ENCODE measurements around the gene MYRF.

MYRF gene

DNA sequence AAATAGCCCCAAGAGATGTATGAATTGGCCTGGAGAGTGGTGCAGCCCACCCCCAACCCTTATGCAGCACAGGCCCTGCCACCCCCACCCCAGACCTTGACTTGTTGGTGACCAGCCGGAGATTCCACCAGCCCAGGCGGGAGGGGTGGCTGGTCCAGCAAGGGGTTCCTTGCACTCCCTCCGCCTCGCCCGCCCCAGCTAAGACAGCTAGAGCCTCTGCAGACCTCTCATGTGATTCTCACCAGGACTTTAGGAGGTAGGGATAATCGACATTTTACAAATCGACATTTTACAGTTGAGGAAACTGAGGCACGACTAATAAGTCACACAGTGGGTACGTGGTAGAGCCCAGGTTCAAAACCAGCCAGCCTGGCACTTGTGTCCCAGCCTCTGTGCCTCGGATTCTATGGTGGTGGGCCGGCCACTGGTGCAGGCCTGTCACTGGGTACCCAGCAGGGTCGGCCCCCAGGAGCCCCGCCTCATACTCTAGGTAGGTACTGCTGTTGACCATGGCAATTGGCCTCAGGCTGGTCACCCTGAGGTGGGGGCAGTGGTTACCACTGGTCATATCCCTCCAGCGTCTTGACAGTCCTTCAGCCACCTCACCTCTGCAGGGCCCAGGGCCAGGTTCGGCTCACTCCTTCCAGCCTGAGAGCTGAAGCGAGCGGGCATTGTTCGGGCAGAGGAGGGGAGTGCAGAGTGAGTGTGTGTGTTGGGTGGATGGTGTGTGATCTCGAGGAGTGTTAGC, 35.0 kb upstream of the MYRF start:
- no peak for DNase-seq
- in situ Hi-C loops (cut with MboI; ENCODE audit: low pct_unique_long_range_greater_than_20kb, low sequenced_read_pairs): no loop called here

- no peak for DNase-seq
- in situ Hi-C loops (cut with MboI; ENCODE audit: low pct_unique_long_range_greater_than_20kb, low sequenced_read_pairs): no loop called here
Measured at GRCh38 chr11:61718046-61718531, 34.3 kb upstream of the MYRF start.

DNA sequence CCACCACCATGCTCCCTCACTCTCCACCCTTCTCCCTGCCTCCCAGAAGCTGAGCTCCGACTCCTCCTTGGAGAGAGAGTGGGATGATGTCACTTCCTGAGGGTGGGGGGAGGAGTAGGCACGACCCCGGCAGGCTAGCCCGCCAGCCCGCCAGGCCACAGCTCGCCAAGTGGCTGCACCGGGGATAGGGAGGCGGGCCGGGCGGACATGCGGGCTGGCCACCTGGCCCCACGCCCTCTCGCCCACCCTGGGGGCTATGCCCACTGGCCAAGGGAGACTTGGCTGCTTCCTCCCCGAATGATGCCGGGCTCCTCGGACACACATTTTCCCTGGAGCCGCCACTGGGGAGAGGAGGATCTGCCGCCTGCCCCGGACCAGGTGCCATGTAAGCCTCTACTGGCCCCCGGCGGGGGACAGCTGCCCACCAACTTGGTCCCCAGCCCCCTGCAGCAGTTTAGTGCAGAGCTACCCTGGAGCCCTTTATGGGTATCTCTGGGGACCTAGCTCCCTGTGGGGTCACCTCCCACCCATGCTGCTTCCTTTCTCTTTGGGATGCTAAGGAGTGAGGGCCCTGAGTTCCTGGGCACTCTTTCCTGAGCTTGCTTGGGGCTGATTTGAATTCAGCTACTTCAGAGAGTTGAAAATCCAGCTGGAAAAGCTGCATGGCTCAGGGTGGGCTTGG, 33.7 kb upstream of the MYRF start:
- in situ Hi-C loops (cut with MboI; ENCODE audit: low pct_unique_long_range_greater_than_20kb, low sequenced_read_pairs): no loop called here
- no peak for DNase-seq

GRCh38 chr11:61719978-61720377, 32.5 kb upstream of the MYRF start:
- no peak for DNase-seq
- in situ Hi-C loops (cut with MboI; ENCODE audit: low pct_unique_long_range_greater_than_20kb, low sequenced_read_pairs): no loop called here

DNA sequence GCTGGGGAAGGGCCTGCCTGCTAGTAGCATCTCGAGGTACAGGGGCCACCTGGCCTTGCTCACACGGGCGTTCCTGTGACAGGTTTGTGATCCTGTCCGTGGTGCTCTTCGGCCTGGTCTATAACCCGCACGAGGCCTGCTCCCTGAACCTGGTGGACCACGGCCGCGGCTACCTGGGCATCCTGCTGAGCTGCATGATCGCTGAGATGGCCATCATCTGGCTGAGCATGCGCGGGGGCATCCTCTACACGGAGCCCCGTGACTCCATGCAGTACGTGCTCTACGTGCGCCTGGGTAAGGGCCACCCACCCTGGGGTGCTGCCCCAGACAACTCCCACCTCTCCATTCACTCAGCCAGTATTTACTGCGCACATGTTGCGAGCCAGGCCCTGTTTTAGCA, 31.8 kb upstream of the MYRF start:
- in situ Hi-C loops (cut with MboI; ENCODE audit: low pct_unique_long_range_greater_than_20kb, low sequenced_read_pairs): no loop called here

DNA sequence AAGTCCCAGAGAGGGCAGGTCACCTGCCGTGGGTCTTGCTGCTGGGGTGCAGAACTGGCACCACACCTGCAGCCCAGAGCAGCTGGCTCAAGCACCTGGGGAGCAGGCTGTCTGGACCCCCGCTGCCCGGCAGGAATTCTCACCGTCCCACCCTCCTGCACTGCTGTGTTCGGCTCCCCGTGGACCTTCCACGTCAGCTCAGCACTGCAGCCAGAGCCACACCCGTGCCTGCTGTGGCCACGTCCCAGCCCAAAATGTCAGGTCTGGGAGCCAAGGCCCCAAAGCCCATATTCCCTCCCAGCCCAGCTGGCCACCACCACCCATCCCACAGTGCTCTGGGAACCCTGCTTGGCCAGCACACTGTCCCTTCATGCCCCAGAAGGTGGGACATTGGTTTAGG, 28.0 kb upstream of the MYRF start:
- in situ Hi-C loops (cut with MboI; ENCODE audit: low pct_unique_long_range_greater_than_20kb, low sequenced_read_pairs): no loop called here
- no peak for DNase-seq

More for the DNA sequence above, 31.8 kb upstream of the MYRF start:
- no peak for DNase-seq

DNA sequence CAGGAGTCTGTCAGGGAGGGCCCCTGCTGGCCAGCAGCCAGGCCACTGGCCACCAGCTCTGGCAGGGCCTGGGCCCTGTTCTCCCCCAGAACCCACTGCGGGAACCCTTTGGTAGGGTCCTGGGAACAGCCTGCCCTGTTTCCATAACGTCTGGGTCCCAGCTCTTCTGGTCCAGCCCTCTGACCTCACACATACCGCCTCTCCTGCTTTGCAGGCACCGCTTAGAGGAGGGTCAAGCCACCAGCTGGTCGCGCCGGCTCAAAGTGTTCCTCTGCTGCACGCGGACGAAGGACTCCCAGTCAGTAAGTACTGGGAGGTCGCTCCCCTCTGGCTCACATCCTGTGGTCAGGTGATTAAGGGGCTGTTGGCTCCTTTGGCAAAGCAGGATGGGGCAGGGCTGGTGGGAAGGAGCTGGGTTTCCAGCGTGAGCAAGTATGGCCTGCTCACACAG, 26.6 kb upstream of the MYRF start:
- DNase-seq: no peak
- in situ Hi-C loops (cut with MboI; ENCODE audit: low pct_unique_long_range_greater_than_20kb, low sequenced_read_pairs): no loop called here

DNA sequence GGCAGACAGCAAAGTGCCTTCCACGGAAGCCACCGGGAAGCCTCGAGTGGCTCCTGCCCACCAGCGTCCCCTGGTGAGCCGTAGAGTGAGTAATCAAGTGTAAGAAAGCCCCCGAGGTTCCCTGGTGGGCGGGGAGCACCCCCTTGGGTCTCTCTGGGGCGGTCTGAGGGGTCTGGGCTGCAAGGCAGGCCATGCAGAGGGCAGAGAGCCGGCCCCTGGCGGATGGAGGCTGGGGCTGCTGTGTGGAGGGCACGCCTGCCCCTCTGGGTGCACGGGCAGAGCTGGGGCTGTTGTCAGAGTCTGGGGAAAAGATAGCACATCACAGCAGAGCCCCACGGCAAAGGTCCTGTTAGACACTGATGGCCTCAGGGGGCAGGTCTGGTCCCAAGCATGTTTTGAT, 25.7 kb upstream of the MYRF start:
- no peak for DNase-seq
- in situ Hi-C loops (cut with MboI; ENCODE audit: low pct_unique_long_range_greater_than_20kb, low sequenced_read_pairs): no loop called here

DNA sequence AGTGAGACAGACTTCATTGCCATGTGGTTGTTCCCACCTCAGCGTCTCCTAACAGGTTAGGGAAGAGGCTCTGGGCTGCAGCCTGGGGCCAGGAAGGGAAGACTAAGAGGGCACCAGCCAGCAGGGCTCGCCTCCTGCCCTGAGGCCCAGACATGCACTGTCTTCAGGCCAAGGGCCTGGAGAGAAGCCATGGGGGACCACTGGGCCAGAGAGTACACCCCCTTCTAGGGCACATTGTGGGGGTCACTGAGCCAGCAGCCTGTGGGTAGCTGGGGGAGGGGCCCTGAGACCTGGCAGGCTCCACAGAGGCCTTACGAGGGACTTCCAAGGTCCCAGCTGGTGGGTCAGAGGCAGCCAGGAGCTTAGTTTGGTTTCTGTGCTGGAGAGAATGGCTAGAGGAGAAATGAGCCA, 25.0 kb upstream of the MYRF start:
- no peak for DNase-seq
- in situ Hi-C loops (cut with MboI; ENCODE audit: low pct_unique_long_range_greater_than_20kb, low sequenced_read_pairs): no loop called here

GRCh38 chr11:61728066-61728939, 24.1 kb upstream of the MYRF start:
- in situ Hi-C loops (cut with MboI; ENCODE audit: low pct_unique_long_range_greater_than_20kb, low sequenced_read_pairs): no loop called here

GRCh38 chr11:61728940-61729219, 23.6 kb upstream of the MYRF start:
- DNase-seq: no peak
- in situ Hi-C loops (cut with MboI; ENCODE audit: low pct_unique_long_range_greater_than_20kb, low sequenced_read_pairs): no loop called here

More at GRCh38 chr11:61728066-61728939, 24.1 kb upstream of the MYRF start:
- no peak for DNase-seq

DNA sequence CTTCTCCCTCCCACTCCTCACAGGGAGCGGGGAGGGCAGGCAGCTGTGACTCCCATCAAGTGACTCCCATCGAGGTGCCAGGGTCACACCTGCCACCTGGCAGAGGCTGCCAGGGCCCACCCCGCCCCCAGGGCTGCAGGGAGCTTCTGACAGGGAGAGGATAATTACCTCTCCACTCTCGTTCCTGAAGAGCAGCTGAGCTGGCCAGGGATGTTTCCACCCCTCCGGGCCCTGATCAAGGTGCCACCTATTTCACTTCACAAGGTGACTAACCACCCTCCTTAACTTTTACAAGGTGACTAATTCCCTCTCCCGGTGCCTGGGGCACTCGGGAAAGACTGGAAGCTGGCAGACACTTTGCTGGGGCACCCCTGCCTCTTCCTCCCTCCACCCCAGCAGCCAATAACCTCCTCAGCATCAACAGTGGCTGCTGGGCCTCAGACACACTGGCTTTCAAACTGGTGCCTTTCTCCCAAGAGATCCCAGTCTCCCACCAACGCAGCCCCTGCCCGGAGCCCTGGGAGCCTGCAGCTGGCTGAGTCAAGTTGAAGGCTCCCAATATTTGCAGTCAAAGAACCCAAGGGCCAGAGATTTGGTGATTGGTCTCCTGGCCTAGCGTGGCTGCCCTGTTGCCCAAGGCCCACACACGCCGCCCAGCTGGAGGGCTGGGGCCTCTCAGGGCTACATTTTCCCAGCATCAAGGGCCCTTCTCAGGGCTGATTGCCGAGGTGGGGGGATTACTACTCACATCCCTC, 22.0 kb upstream of the MYRF start:
- DNase-seq: no peak

DNA sequence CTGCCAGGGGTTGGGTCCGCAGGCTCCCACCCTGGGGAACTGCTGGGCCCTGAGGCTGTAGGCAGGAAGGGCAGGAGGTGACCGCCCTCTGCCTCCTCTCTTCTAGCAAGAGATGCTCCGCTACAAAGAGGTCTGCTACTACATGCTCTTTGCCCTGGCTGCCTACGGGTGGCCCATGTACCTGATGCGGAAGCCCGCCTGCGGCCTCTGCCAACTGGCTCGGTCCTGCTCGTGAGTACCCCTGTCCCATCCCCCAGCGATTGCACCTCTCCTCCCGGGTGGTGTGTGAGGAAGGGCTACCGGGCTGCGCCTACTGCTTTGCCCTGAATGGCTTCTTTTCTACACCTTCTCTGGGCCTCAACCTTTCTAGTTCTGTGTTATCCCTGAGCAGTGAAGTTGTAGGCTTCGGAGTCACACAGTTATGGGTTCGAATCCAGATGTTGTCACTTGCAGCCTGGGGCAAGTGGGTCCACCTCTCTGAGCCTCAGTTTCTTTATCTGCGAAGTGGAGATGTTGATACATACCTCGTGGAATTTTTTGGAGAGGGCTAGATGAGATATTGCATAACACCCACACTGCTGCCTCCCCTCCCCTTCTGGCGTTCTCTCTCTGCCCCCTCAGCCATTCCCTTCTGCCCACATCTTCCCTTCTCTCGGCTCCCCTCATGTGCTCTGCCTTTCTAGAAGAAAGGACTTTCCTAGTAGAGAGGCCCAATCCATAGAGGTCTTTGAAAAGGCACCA, 21.1 kb upstream of the MYRF start:
- in situ Hi-C loops (cut with MboI; ENCODE audit: low pct_unique_long_range_greater_than_20kb, low sequenced_read_pairs): no loop called here
- DNase-seq: no peak

More for the DNA sequence above, 22.0 kb upstream of the MYRF start:
- in situ Hi-C loops (cut with MboI; ENCODE audit: low pct_unique_long_range_greater_than_20kb, low sequenced_read_pairs): no loop called here

- in situ Hi-C loops (cut with MboI; ENCODE audit: low pct_unique_long_range_greater_than_20kb, low sequenced_read_pairs): no loop called here
- DNase-seq: no peak
Measured at GRCh38 chr11:61731952-61732675, 20.3 kb upstream of the MYRF start.

- DNase-seq: no peak
- in situ Hi-C loops (cut with MboI; ENCODE audit: low pct_unique_long_range_greater_than_20kb, low sequenced_read_pairs): no loop called here
Measured at GRCh38 chr11:61732705-61733104, 19.7 kb upstream of the MYRF start.

- in situ Hi-C loops (cut with MboI; ENCODE audit: low pct_unique_long_range_greater_than_20kb, low sequenced_read_pairs): no loop called here
- DNase-seq: peak; percentile 84
Measured at GRCh38 chr11:61733120-61733978, 19.1 kb upstream of the MYRF start.

DNA sequence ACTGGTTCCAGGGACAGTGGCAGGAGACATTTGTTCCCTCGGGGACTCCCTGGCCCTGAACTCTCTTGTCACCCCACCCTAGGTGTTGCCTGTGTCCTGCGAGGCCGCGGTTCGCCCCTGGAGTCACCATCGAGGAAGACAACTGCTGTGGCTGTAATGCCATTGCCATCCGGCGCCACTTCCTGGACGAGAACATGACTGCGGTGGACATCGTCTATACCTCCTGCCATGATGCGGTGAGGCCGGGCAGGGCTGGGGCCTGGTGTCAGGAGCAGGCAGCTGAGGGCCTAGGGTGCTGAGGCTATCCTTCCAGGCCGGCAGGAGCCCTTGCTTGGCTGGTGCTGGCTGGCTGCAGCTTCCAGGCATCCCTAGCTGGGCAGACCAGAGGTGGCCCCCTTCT, 17.7 kb upstream of the MYRF start:
- in situ Hi-C loops (cut with MboI; ENCODE audit: low pct_unique_long_range_greater_than_20kb, low sequenced_read_pairs): no loop called here

More for the DNA sequence above, 17.7 kb upstream of the MYRF start:
- no peak for DNase-seq
